GM12878 (cell line): ENCODE results near the gene JUND. TPM values are rescaled to one million over a fixed set of nuclear protein-coding genes. Genes with fewer than 3 reads are reported as not detected.
A peak's percentile ranks its signal among the peaks of the same experiment; 100 is the strongest.

Experiments used
- ATAC-seq: fragments of 200-7000 bp; cut with Tn5 transposase; 3 replicates; pipeline ENCODE4 v1.9.1; 2020; ENCODE audit warnings: mild to moderate bottlenecking, moderate library complexity
- BruUV-seq: library from RNA; stranded (reverse); fragments of 400-500 nt; replicated peaks from 2 replicates; lab custom pipeline; 2021; lab: Mats Ljungman, UMichigan
- CTCF ChIA-PET: fragments of 300-600 bp; sonication (Branson Sonifier 250); formaldehyde crosslinking; extraction: SDS; loops from one replicate; lab custom pipeline; 2021; ENCODE audit warnings: inconsistent platforms; lab: Yijun Ruan, JAX
- POLR2A ChIA-PET: fragments of 350-600 bp; formaldehyde crosslinking; extraction: SDS; loops from one replicate; lab custom pipeline; 2021; ENCODE audit warnings: inconsistent platforms; lab: Charles Lee
- RAD21 ChIA-PET: fragments of 300-600 bp; sonication (Branson Sonifier 250); formaldehyde crosslinking; loops from one replicate; lab custom pipeline; 2023; ENCODE audit warnings: antibody characterized with exemption; ENCODE audit not compliant: unreplicated experiment; lab: Charles Lee
- SMC1A ChIA-PET: fragments of 300-600 bp; sonication (Branson Sonifier 250); formaldehyde crosslinking; loops from one replicate; lab custom pipeline; 2023; ENCODE audit not compliant: unreplicated experiment, uncharacterized antibody; lab: Charles Lee
- DNase-seq: peaks from one replicate; pipeline ENCODE4 v3.0.0-alpha.2; 2011; ENCODE audit warnings: low read depth, low spot score
- FAIRE-seq: peaks from 3 replicates; lab custom pipeline; 2011; peaks lifted over from hg19 to GRCh38; lab: Jason Lieb, UNC
- H2AFZ ChIP-seq: 2 replicates; pipeline ENCODE4 v1.6.0; 2011; ENCODE audit warnings: low read depth, low read length, control low read depth; ENCODE audit not compliant: control insufficient read depth
- H3K27ac ChIP-seq: 2 replicates; pipeline ENCODE4 v1.5.1; 2011; ENCODE audit warnings: control low read depth; ENCODE audit not compliant: control insufficient read depth, insufficient read depth
- H3K27me3 ChIP-seq, 2 experiments: replicated peaks in 1 of 2; 2 replicates each; pipeline versions ENCODE4 v1.6.0 to v1.6.1; 2011; ENCODE audit warnings: low read length in 1 of 2; ENCODE audit not compliant: control insufficient read depth in 2 of 2, insufficient read depth in 2 of 2
- H3K36me3 ChIP-seq, 2 experiments: 2 replicates each; pipeline ENCODE4 v1.5.1; 2011; ENCODE audit warnings: low read length in 1 of 2; ENCODE audit not compliant: control insufficient read depth in 2 of 2, insufficient read depth in 2 of 2
- H3K4me1 ChIP-seq: 2 replicates; pipeline ENCODE4 v1.6.1; 2011; ENCODE audit warnings: mild to moderate bottlenecking, low read length, moderate library complexity, mixed read lengths; ENCODE audit not compliant: control insufficient read depth, insufficient read depth
- H3K4me2 ChIP-seq: 2 replicates; pipeline ENCODE4 v1.6.0; 2011; ENCODE audit warnings: control low read depth; ENCODE audit not compliant: control insufficient read depth, insufficient read depth
- H3K4me3 ChIP-seq: fragments of 200-600 bp; sonication (generic); 2 replicates; pipeline ENCODE4 v1.5.1; 2016
- H3K79me2 ChIP-seq: 2 replicates; pipeline ENCODE4 v1.6.0; 2011; ENCODE audit warnings: low read length; ENCODE audit not compliant: control insufficient read depth, insufficient read depth
- H3K9ac ChIP-seq: 2 replicates; pipeline ENCODE4 v1.8.0; 2011; ENCODE audit warnings: low read length, control low read depth, mixed read lengths; ENCODE audit not compliant: control insufficient read depth, insufficient read depth
- H3K9me3 ChIP-seq: replicated peaks from 3 replicates; pipeline ENCODE4 v1.5.1; 2011; ENCODE audit warnings: mild to moderate bottlenecking, low read length; ENCODE audit not compliant: control insufficient read depth, insufficient read depth
- H4K20me1 ChIP-seq: 2 replicates; pipeline ENCODE4 v1.6.0; 2011; ENCODE audit not compliant: control insufficient read depth, insufficient read depth
- BACH1 ChIP-seq: fragments of 450-650 bp; IDR thresholded peaks from 2 replicates; pipeline ENCODE4 v1.6.1; 2017; ENCODE audit warnings: mild to moderate bottlenecking, borderline replicate concordance
- BRCA1 ChIP-seq: IDR thresholded peaks from 2 replicates; pipeline ENCODE4 v1.6.1; 2011; ENCODE audit warnings: low read depth, low read length, improper control_type of control experiment
- CBFB ChIP-seq: IDR thresholded peaks from 2 replicates; pipeline ENCODE4 v1.6.1; 2016; ENCODE audit warnings: antibody characterized with exemption, low read depth
- EP300 ChIP-seq, 2 experiments: fragments of 150-350 bp in 1 of 2; IDR thresholded peaks; 2 replicates each; pipeline ENCODE4 v1.6.1; 2011 to 2012; ENCODE audit warnings: low read depth in 2 of 2, low read length in 2 of 2, borderline replicate concordance in 1 of 2, improper control_type of control experiment in 1 of 2, inconsistent platforms in 1 of 2; ENCODE audit not compliant: control insufficient read depth in 1 of 2
- ESRRA ChIP-seq: IDR thresholded peaks from 2 replicates; pipeline ENCODE4 v1.6.1; 2012; ENCODE audit warnings: mild to moderate bottlenecking, low read length, improper control_type of control experiment
- IRF4 ChIP-seq: IDR thresholded peaks from 2 replicates; pipeline ENCODE4 v1.6.1; 2011; ENCODE audit warnings: low read depth, low read length
- LARP7 ChIP-seq: fragments of 450-650 bp; IDR thresholded peaks from 2 replicates; pipeline ENCODE4 v1.6.1; 2017; ENCODE audit warnings: mild to moderate bottlenecking
- MEF2A ChIP-seq: IDR thresholded peaks from 2 replicates; pipeline ENCODE4 v1.6.1; 2011; ENCODE audit warnings: low read depth, mild to moderate bottlenecking, low read length, moderate library complexity; ENCODE audit not compliant: insufficient read depth
- NFYB ChIP-seq: IDR thresholded peaks from 2 replicates; pipeline ENCODE4 v1.6.1; 2011; ENCODE audit warnings: low read depth, mild to moderate bottlenecking, low read length, improper control_type of control experiment, moderate library complexity; ENCODE audit not compliant: insufficient read depth
- NR2C1 ChIP-seq: fragments of 450-650 bp; IDR thresholded peaks from 2 replicates; pipeline ENCODE4 v1.6.1; 2017; ENCODE audit warnings: antibody characterized with exemption, mild to moderate bottlenecking, moderate library complexity
- NRF1 ChIP-seq: conservative IDR thresholded peaks from 2 replicates; pipeline ENCODE4 v1.6.1; 2011; ENCODE audit warnings: mild to moderate bottlenecking, low read depth, low read length, improper control_type of control experiment
- PML ChIP-seq: IDR thresholded peaks from 2 replicates; pipeline ENCODE4 v1.6.1; 2012; ENCODE audit warnings: low read length, inconsistent platforms
- POLR2AphosphoS5 ChIP-seq: IDR thresholded peaks from 2 replicates; pipeline ENCODE4 v1.6.1; 2011; ENCODE audit warnings: mild to moderate bottlenecking, low read length, inconsistent platforms
- POU2F2 ChIP-seq: IDR thresholded peaks from 3 replicates; pipeline ENCODE4 v1.6.1; 2011; ENCODE audit warnings: low read depth, mild to moderate bottlenecking, low read length, borderline replicate concordance
- RUNX3 ChIP-seq: IDR thresholded peaks from 2 replicates; pipeline ENCODE4 v1.6.1; 2012; ENCODE audit warnings: low read length, inconsistent platforms
- SMAD5 ChIP-seq: IDR thresholded peaks from 2 replicates; pipeline ENCODE4 v1.6.1; 2016; ENCODE audit warnings: antibody characterized with exemption, low read depth
- ZNF217 ChIP-seq: fragments of 450-650 bp; IDR thresholded peaks from 2 replicates; pipeline ENCODE4 v1.6.1; 2017; ENCODE audit warnings: antibody characterized with exemption, mild to moderate bottlenecking
- WGBS: methylation state at CpG from one replicate; pipeline ENCODE4 v1.1.6; 2016; ENCODE audit warnings: low lambda C conversion rate; ENCODE audit not compliant: insufficient replicate concordance, insufficient coverage; ENCODE audit errors: missing lambda C conversion rate; 5-methylcytosine and 5-hydroxymethylcytosine counted together
- in situ Hi-C: fragments of 300-500 bp; cut with MboI; formaldehyde crosslinking; loops from 9 replicates; pipeline ENCODE4 v1.14.3; 2018; ENCODE audit warnings: mixed read lengths
- intact Hi-C: fragments of 100-400 bp; cut with micrococcal nuclease; formaldehyde crosslinking; loops from one replicate; pipeline ENCODE4 v1.14.2; 2022; ENCODE audit not compliant: unreplicated experiment
- polyA plus RNA-seq, 11 experiments: library from polyadenylated mRNA; depleted of rRNA in 4 of 11; unstranded in 6 of 11; stranded (reverse) in 5 of 11; fragments of >200 nt; fragmentation: Nextera tagmentation in 4 of 11; fragmentation: Illumina TruSeq in 1 of 11; extraction: Ambion mirVana in 4 of 11; extraction: Trizol in 1 of 11; gene quantifications; 1 replicate in 1 of 11; 2 replicates in 10 of 11; pipeline versions ENCODE4 v1.2.1 to v1.2.3, GENCODE V29; 2011 to 2016; ENCODE audit warnings: inconsistent platforms in 2 of 11, missing spikeins in 2 of 11, low read depth in 1 of 11
- total RNA-seq, 4 experiments: library from RNA; depleted of rRNA in 3 of 4; stranded (reverse); fragments of >200 nt in 3 of 4; fragmentation: Illumina TruSeq in 1 of 4; extraction: Trizol in 1 of 4; gene quantifications; 2 replicates each; pipeline versions ENCODE4 v1.2.1 to v1.2.3, GENCODE V29; 2013 to 2021
- TF ChIP-seq, protein P1 (sequence below): fragments of 450-650 bp; IDR thresholded peaks from 2 replicates; pipeline ENCODE4 v1.6.1; 2017; ENCODE audit warnings: mild to moderate bottlenecking, moderate library complexity
- TF ChIP-seq, protein P2 (sequence below): IDR thresholded peaks from 2 replicates; pipeline ENCODE4 v1.6.1; 2011; ENCODE audit warnings: low read depth, mild to moderate bottlenecking, low read length, moderate library complexity, borderline replicate concordance; ENCODE audit errors: extremely low read depth

The JUND gene
- total and polyA plus RNA-seq, 10 of the 15 experiments (the other 5 are each of a cell fraction or from before 2014, with no cell fraction given), result 7.4 to 164 (median 18.8) TPM

DNA sequence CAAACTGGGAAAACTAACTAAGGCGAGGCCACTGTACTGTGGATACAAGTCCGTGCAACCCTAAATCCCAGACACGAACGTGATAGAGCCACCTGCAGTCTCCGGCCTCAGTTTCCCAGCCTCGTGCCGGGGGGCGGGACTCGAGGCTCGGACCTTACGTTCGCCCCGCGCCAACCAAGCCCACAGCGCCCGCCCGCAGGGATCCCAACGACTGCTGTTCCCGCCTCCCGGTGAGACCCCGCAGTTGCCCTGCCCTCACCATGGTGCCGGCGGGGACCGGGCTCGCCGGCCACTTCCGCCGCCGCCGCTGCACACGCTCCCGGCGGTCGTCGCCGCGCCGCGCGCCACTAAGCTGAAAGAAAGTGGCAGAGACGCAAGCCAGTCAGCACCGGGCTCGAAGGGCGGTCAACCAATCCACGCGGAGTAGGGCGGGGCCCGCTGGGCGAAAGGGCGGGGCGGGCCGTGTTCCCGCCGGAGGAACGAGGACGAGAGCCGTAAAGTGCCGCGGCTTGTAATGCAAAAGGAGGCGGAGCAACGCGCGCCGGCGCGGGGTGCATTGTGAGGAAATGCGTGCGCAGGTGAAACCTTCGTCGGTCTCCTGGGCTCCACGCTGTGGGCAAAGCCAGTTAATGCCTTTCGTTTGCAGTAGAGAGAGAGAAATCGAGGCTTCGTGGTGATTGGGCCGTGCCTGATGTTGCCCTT lies 41.5 kb upstream of the JUND start, which contains the start of gene LSM4:
LSM4 (minus strand) TSS at position 318 of the 702 bp plus-strand sequence; CDS start at position 262, 56 bp downstream.
- CTCF ChIA-PET, result interaction anchor here (0.7 to 3.8 kb wide), 17 partner anchors 8 to 300 kb away, joined by 3 to 178 read pairs (median 4); partner anchors contain the start of genes JUND and MPV17L2
- RAD21 ChIA-PET, result interaction anchor here (0.9 to 6.0 kb wide), 12 partner anchors 16 to 131 kb away, joined by 3 to 167 read pairs (median 4); partner anchors contain the start of gene JUND
- Histone ChIP-seq H3K27me3 (no peaks in the 10 kb centered on the region), H3K9ac (peak within 1 kb of the TSS; percentile 75), H3K36me3 (peaks cover 2 to 3% of the 10 kb centered on the region in 2 experiments; a peak in 3 of 4 replicates), H2AFZ (peak within 1 kb of the TSS; percentile 69), H3K27ac (peak within 1 kb of the TSS; percentile 90), H4K20me1 (no peaks in the 10 kb centered on the region), H3K4me1 (peaks cover 32% of the 10 kb centered on the region), H3K4me2 (peak within 1 kb of the TSS; percentile 65), H3K4me3 (peak within 1 kb of the TSS; percentile 86), H3K79me2 (peaks cover 43% of the 10 kb centered on the region), H3K9me3 (no peaks in the 10 kb centered on the region; the same call in 2 of the 3 replicates)
- BruUV-seq, result no TSS peak
- DNase-seq (peak; percentile 96), FAIRE-seq (peak; percentile 98), ATAC-seq (peak; percentile 98)
- intact Hi-C loops (loop anchor here (1.0 kb wide), 3 partner anchors 19 to 44 kb away; no protein-coding TSS in a partner anchor), in situ Hi-C loops (loop anchor here (5.0 kb wide), 1 partner anchor 46 kb away; no protein-coding TSS in a partner anchor)
- POLR2A ChIA-PET, result interaction anchor here (0.6 to 4.0 kb wide), 18 partner anchors 15 to 1107 kb away, joined by 3 to 179 read pairs (median 4); partner anchors contain the start of genes JUND, MPV17L2 and RAB3A
- 1% methylated on average over 75 of the region's 75 CpGs for WGBS
- SMC1A ChIA-PET, result interaction anchor here (1.0 to 3.8 kb wide), 8 partner anchors 13 to 93 kb away, joined by 3 to 84 read pairs (median 8); partner anchors contain the start of gene JUND
- peak; percentile 21; the same call in 1 of the 2 replicates for TF ChIP-seq ZNF217
- peak; percentile 37 for TF ChIP-seq NR2C1
- 0 out of 2 replicates have a peak, but pooled peaks have one; percentile 33 for TF ChIP-seq MEF2A
- 0 out of 4 replicates have a peak, but pooled peaks of 1 of the 2 experiments have one; percentile 5 for TF ChIP-seq EP300 (IDR thresholded peaks at IDR 0.05; ENCODE audit: borderline replicate concordance in 1 of 2, control insufficient read depth in 1 of 2, low read depth in 2 of 2, low read length in 2 of 2)
- TF ChIP-seq, protein P1, sequence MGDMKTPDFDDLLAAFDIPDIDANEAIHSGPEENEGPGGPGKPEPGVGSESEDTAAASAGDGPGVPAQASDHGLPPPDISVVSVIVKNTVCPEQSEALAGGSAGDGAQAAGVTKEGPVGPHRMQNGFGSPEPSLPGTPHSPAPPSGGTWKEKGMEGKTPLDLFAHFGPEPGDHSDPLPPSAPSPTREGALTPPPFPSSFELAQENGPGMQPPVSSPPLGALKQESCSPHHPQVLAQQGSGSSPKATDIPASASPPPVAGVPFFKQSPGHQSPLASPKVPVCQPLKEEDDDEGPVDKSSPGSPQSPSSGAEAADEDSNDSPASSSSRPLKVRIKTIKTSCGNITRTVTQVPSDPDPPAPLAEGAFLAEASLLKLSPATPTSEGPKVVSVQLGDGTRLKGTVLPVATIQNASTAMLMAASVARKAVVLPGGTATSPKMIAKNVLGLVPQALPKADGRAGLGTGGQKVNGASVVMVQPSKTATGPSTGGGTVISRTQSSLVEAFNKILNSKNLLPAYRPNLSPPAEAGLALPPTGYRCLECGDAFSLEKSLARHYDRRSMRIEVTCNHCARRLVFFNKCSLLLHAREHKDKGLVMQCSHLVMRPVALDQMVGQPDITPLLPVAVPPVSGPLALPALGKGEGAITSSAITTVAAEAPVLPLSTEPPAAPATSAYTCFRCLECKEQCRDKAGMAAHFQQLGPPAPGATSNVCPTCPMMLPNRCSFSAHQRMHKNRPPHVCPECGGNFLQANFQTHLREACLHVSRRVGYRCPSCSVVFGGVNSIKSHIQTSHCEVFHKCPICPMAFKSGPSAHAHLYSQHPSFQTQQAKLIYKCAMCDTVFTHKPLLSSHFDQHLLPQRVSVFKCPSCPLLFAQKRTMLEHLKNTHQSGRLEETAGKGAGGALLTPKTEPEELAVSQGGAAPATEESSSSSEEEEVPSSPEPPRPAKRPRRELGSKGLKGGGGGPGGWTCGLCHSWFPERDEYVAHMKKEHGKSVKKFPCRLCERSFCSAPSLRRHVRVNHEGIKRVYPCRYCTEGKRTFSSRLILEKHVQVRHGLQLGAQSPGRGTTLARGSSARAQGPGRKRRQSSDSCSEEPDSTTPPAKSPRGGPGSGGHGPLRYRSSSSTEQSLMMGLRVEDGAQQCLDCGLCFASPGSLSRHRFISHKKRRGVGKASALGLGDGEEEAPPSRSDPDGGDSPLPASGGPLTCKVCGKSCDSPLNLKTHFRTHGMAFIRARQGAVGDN, result peak; percentile 66
- TF ChIP-seq SMAD5, result no peak; the same call in 1 of the 2 replicates
- TF ChIP-seq BRCA1, result no peak
- no peak for TF ChIP-seq ESRRA
- TF ChIP-seq POLR2AphosphoS5, result peak; percentile 86
- TF ChIP-seq BACH1, result peak; percentile 73; the same call in 1 of the 2 replicates
- peak; percentile 89 for TF ChIP-seq LARP7
- peak; percentile 79; the same call in 1 of the 2 replicates for TF ChIP-seq PML
- TF ChIP-seq POU2F2, result peak; percentile 53; the same call in 2 of the 3 replicates
- TF ChIP-seq NRF1, result peak; percentile 87
- TF ChIP-seq NFYB, result peak; percentile 91
- 0 out of 2 replicates have a peak, but pooled peaks have one; percentile 3 for TF ChIP-seq CBFB
- 0 out of 2 replicates have a peak, but pooled peaks have one; percentile 52 for TF ChIP-seq RUNX3
- TF ChIP-seq, protein P2, sequence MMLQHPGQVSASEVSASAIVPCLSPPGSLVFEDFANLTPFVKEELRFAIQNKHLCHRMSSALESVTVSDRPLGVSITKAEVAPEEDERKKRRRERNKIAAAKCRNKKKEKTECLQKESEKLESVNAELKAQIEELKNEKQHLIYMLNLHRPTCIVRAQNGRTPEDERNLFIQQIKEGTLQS, result peak; percentile 39; the same call in 1 of the 2 replicates
- TF ChIP-seq IRF4, result 0 out of 2 replicates have a peak, but pooled peaks have one; percentile 50
